Liver (tissue), 9 donors: ENCODE results near the gene MIOX. TPM values are rescaled to one million over a fixed set of nuclear protein-coding genes. Genes with fewer than 3 reads are reported as not detected.

Source experiments
- DNase-seq: peaks from one replicate; pipeline ENCODE4 v3.0.0-alpha.2; 2017; ENCODE audit warnings: low spot score
- H3K27ac ChIP-seq, 2 donors: one replicate each; pipeline ENCODE4 v1.7.0; 2013; ENCODE audit warnings: inconsistent platforms in 2 of 2, low read length in 2 of 2, control low read depth in 1 of 2, low read depth in 1 of 2, mild to moderate bottlenecking in 1 of 2
- H3K27me3 ChIP-seq, 4 donors: one replicate each; pipeline versions ENCODE4 v1.6.1 to v1.7.0; 2013; ENCODE audit warnings: low read length in 3 of 4, inconsistent platforms in 1 of 4, mild to moderate bottlenecking in 1 of 4, moderate library complexity in 1 of 4; ENCODE audit not compliant: control insufficient read depth in 4 of 4, insufficient read depth in 4 of 4
- H3K36me3 ChIP-seq, 4 donors: one replicate each; pipeline versions ENCODE4 v1.6.1 to v1.7.0; 2013; ENCODE audit warnings: low read length in 3 of 4, mild to moderate bottlenecking in 3 of 4, low read depth in 1 of 4, moderate library complexity in 1 of 4; ENCODE audit not compliant: control insufficient read depth in 4 of 4, insufficient read depth in 3 of 4
- H3K4me1 ChIP-seq, 4 donors: one replicate each; pipeline versions ENCODE4 v1.6.1 to v1.7.0; 2013; ENCODE audit warnings: low read length in 3 of 4, mild to moderate bottlenecking in 3 of 4, moderate library complexity in 1 of 4; ENCODE audit not compliant: control insufficient read depth in 4 of 4, insufficient read depth in 4 of 4
- H3K4me3 ChIP-seq, 3 donors: one replicate each; pipeline versions ENCODE4 v1.6.1 to v1.7.0; 2013; ENCODE audit warnings: low read length in 3 of 3, control low read depth in 1 of 3, low read depth in 1 of 3, mild to moderate bottlenecking in 1 of 3
- H3K9ac ChIP-seq, 2 donors: one replicate each; pipeline ENCODE4 v1.7.0; 2013; ENCODE audit warnings: low read length in 2 of 2, mild to moderate bottlenecking in 2 of 2, moderate library complexity in 2 of 2, control low read depth in 1 of 2, low read depth in 1 of 2
- H3K9me3 ChIP-seq, 4 donors: one replicate each; pipeline versions ENCODE4 v1.6.1 to v1.7.0; 2013; ENCODE audit warnings: low read length in 3 of 4; ENCODE audit not compliant: control insufficient read depth in 4 of 4
- ATF3 ChIP-seq: IDR thresholded peaks from 2 replicates; pipeline ENCODE4 v1.6.1; 2016; ENCODE audit warnings: antibody characterized with exemption
- CTCF ChIP-seq: fragments of 150-350 bp; IDR thresholded peaks from 2 replicates; pipeline ENCODE4 v1.5.1; 2017; ENCODE audit warnings: improper control_type of control experiment, low read depth, low read length; ENCODE audit not compliant: missing input control
- EGR1 ChIP-seq, 2 donors: IDR thresholded peaks; 2 replicates each; pipeline ENCODE4 v1.6.1; 2016 to 2018; ENCODE audit warnings: antibody characterized with exemption in 2 of 2, low read depth in 2 of 2
- FOXA1 ChIP-seq: IDR thresholded peaks from 2 replicates; pipeline ENCODE4 v1.6.1; 2016; ENCODE audit warnings: antibody characterized with exemption
- FOXA2 ChIP-seq: IDR thresholded peaks from 2 replicates; pipeline ENCODE4 v1.6.1; 2016; ENCODE audit warnings: antibody characterized with exemption
- GABPA ChIP-seq, 2 donors: IDR thresholded peaks in 1 of 2; conservative IDR thresholded peaks in 1 of 2; 2 replicates each; pipeline ENCODE4 v1.6.1; 2016; ENCODE audit warnings: antibody characterized with exemption in 2 of 2, mild to moderate bottlenecking in 1 of 2, moderate library complexity in 1 of 2
- HNF4A ChIP-seq, 2 donors: conservative IDR thresholded peaks; 2 replicates each; pipeline ENCODE4 v1.6.1; 2016; ENCODE audit warnings: antibody characterized with exemption in 2 of 2, mild to moderate bottlenecking in 2 of 2
- HNF4G ChIP-seq: IDR thresholded peaks from 2 replicates; pipeline ENCODE4 v1.6.1; 2016; ENCODE audit warnings: antibody characterized with exemption
- JUND ChIP-seq, 2 donors: IDR thresholded peaks; 2 replicates each; pipeline ENCODE4 v1.6.1; 2016; ENCODE audit warnings: antibody characterized with exemption in 2 of 2
- MAX ChIP-seq: IDR thresholded peaks from 2 replicates; pipeline ENCODE4 v1.6.1; 2016; ENCODE audit warnings: antibody characterized with exemption
- NR2F2 ChIP-seq: IDR thresholded peaks from 2 replicates; pipeline ENCODE4 v1.6.1; 2016; ENCODE audit warnings: antibody characterized with exemption
- RAD21 ChIP-seq, 2 donors: IDR thresholded peaks; 2 replicates each; pipeline ENCODE4 v1.6.1; 2016; ENCODE audit warnings: antibody characterized with exemption in 2 of 2, mild to moderate bottlenecking in 2 of 2
- REST ChIP-seq: IDR thresholded peaks from 2 replicates; pipeline ENCODE4 v1.6.1; 2016; ENCODE audit warnings: antibody characterized with exemption, mild to moderate bottlenecking
- SP1 ChIP-seq: IDR thresholded peaks from 2 replicates; pipeline ENCODE4 v1.6.1; 2018; ENCODE audit warnings: antibody characterized with exemption, mild to moderate bottlenecking
- TAF1 ChIP-seq: conservative IDR thresholded peaks from 2 replicates; pipeline ENCODE4 v1.6.1; 2016; ENCODE audit warnings: antibody characterized with exemption, mild to moderate bottlenecking
- YY1 ChIP-seq: IDR thresholded peaks from 2 replicates; pipeline ENCODE4 v1.6.1; 2016; ENCODE audit warnings: antibody characterized with exemption, mild to moderate bottlenecking
- ZBTB33 ChIP-seq: IDR thresholded peaks from 2 replicates; pipeline ENCODE4 v1.6.1; 2016; ENCODE audit warnings: antibody characterized with exemption
- WGBS: extraction: QIAGEN DNeasy Blood & Tissue Kit; methylation state at CpG from one replicate; pipeline ENCODE4 v1.1.7; 2013; 5-methylcytosine and 5-hydroxymethylcytosine counted together
- polyA plus RNA-seq, 2 donors: library from polyadenylated mRNA; stranded (reverse) in 1 of 2; unstranded in 1 of 2; fragments of 200-250 nt in 1 of 2; fragments of >200 nt in 1 of 2; fragmentation: Nextera tagmentation in 1 of 2; extraction: Ambion mirVana in 1 of 2; gene quantifications; one replicate each; pipeline versions ENCODE4 v1.2.1 to v1.2.3, GENCODE V29; 2013 to 2015
- total RNA-seq, 2 donors: library from RNA; depleted of rRNA; stranded (reverse); fragments of >200 nt; gene quantifications; one replicate each; pipeline ENCODE4 v1.2.3, GENCODE V29; 2014
- donor health status: healthy.
- donor health status: healthy.
- donor health status: healthy.
- donor health status: healthy.
- donor health status: healthy.

Gene MIOX
- total and polyA plus RNA-seq, 4 donors, result not detected

DNA sequence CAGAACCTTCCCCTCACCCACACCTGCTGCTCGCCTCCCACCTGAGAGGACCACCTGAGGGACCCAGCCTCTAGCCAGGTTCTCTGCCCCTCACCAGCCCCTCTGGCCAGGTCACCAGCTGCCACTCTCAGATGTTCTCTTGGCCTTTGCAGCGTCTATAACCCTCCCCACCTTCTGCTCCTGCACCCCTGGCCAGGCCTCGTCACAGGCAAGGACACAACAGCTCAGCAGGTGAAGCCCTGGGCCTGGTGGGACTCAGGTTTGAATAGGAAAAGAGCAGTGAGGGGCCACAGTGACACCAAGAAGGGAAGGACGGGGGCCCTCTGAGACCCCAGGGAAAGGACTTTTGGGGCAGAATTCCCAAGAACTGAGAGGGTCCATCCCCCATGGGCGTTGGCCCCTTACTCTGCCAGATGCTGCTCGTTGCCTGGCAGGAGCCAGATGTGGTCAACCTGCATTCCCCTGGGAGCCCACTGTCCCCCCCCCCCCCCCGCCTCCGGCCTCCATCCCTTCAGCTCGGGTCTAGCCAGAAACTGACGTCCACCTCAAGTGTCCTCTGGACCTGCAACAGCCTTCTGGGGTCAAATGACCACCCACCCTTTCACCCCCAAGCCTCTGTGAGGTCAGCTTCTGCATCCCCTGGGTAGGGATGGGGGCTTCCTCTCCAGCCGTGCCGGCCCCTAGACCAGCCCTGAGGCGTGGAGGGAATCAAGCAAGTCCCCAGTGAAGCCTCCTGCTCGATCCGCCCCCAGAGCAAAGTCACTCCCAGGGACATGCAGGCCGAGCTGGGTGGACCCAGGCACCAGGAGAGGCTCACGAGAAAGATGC lies 40.6 kb upstream of the MIOX start:
- no peak for DNase-seq
- Histone ChIP-seq H3K9ac (no peak overlapping the region), H3K27me3 (no peaks in the 10 kb centered on the region), H3K4me1 (no peaks in the 10 kb centered on the region), H3K36me3 (peaks cover 0 to 24% (median 11%) of the 10 kb centered on the region in 4 donors), H3K9me3 (no peaks in the 10 kb centered on the region), H3K27ac (no peak overlapping the region), H3K4me3 (no peak overlapping the region)
- TF ChIP-seq FOXA2, result no peak
- no peak for TF ChIP-seq HNF4G
- no peak for TF ChIP-seq JUND (IDR thresholded peaks at IDR 0.05)
- TF ChIP-seq TAF1, result no peak
- no peak for TF ChIP-seq CTCF
- TF ChIP-seq MAX, result no peak
- TF ChIP-seq GABPA (IDR thresholded peaks at IDR 0.05 in 1 of 2, conservative IDR thresholded peaks at IDR 0.05 in 1 of 2), result no peak
- TF ChIP-seq SP1, result no peak
- TF ChIP-seq ATF3, result no peak
- TF ChIP-seq REST, result no peak
- no peak for TF ChIP-seq EGR1 (IDR thresholded peaks at IDR 0.05; ENCODE audit: low read depth in 2 of 2)
- TF ChIP-seq NR2F2, result no peak
- no peak for TF ChIP-seq FOXA1
- no peak for TF ChIP-seq RAD21 (IDR thresholded peaks at IDR 0.05)
- 81% methylated on average over 17 of the region's 17 CpGs for WGBS

DNA sequence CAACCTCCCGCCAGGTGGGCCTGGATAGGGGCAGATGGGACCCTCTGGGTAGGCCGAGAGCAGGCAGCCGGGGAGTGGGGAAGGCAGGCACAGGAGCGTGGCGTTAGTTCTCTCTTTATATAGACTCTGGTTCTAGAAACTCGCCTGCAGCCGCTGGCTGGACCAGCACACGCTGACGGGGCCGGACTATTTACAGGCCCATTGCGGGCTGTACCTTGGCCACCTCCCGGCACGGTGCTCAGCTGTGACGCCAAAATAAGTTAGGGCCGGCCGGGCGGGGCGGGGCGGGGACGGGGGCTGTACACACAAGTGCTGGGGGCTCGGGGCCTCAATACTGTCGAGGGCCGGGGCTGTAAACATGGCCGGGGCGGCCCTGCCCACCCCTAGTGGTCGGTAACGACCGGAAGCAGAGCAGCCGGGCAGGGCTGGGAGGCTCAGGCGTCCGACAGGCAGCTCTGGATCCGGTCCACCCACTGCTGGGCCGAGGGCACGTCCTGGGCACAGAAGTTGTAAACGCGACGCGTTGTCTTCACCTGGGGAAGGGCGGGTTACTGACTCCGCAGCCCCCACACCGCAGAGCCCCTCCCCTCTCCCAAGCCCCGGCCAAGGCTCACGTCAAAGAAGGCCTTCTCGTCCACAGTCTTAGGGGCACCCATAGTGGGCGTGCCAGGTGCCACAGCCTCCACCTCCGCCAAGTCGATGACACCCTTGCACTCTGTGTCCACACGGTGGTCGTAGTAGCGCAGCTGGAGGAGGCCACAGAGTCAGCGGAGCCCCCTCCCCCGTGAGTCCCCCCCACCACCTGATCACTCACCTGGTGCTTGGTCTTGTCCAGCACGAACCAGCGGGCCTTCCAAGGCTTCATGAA lies 39.7 kb upstream of the MIOX start:
- Histone ChIP-seq H3K27ac (no peak overlapping the region), H3K36me3 (peaks cover 0 to 21% (median 12%) of the 10 kb centered on the region in 4 donors), H3K9me3 (no peaks in the 10 kb centered on the region), H3K9ac (no peak overlapping the region), H3K4me1 (no peaks in the 10 kb centered on the region), H3K4me3 (no peak overlapping the region), H3K27me3 (no peaks in the 10 kb centered on the region)
- 72% methylated on average over 54 of the region's 54 CpGs for WGBS
- DNase-seq, result no peak
- TF ChIP-seq ZBTB33 (no peak), RAD21 (IDR thresholded peaks at IDR 0.05) (no peak), GABPA (IDR thresholded peaks at IDR 0.05 in 1 of 2, conservative IDR thresholded peaks at IDR 0.05 in 1 of 2) (no peak), TAF1 (no peak), FOXA1 (no peak), CTCF (no peak), HNF4A (conservative IDR thresholded peaks at IDR 0.05) (no peak), NR2F2 (no peak), ATF3 (no peak), FOXA2 (no peak), JUND (IDR thresholded peaks at IDR 0.05) (no peak), HNF4G (no peak), YY1 (no peak)
